Activated T-cell treated with anti-CD3 and anti-CD28 coated beads, Interleukin-2, amount 50 U/mL, for 24 hours (primary cell): ENCODE measurements around the gene DICER1.

ENCODE experiments used
- DNase-seq: peaks from one replicate; pipeline ENCODE4 v3.0.0-alpha.2; 2020
- H3K27ac Mint-ChIP-seq: 2 replicates; pipeline ENCODE4 v1.8.0; 2020; ENCODE audit warnings: mild to moderate bottlenecking, mixed read lengths
- H3K27me3 Mint-ChIP-seq: 2 replicates; pipeline ENCODE4 v1.8.0; 2020; ENCODE audit warnings: mixed read lengths
- H3K36me3 Mint-ChIP-seq: 2 replicates; pipeline ENCODE4 v1.8.0; 2020; ENCODE audit warnings: low read depth, mixed read lengths
- H3K4me1 Mint-ChIP-seq: 2 replicates; pipeline ENCODE4 v1.8.0; 2020; ENCODE audit warnings: low read depth, mixed read lengths
- H3K4me3 Mint-ChIP-seq: 2 replicates; pipeline ENCODE4 v1.8.0; 2020; ENCODE audit warnings: mild to moderate bottlenecking, moderate library complexity, mixed read lengths
- H3K9me3 Mint-ChIP-seq: 2 replicates; pipeline ENCODE4 v1.8.0; 2020; ENCODE audit warnings: mixed read lengths

DICER1 gene

GRCh38 chr14:95077345-95077744 is 80.0 kb downstream of the DICER1 start:
- Mint-ChIP-seq H3K27ac (no peak overlapping the region), H3K27me3 (peaks cover 19% of the 10 kb centered on the region), H3K4me1 (no peaks in the 10 kb centered on the region), H3K36me3 (no peaks in the 10 kb centered on the region), H3K4me3 (no peak overlapping the region), H3K9me3 (no peaks in the 10 kb centered on the region)
- DNase-seq: no peak

GRCh38 chr14:95075789-95076188 is 81.5 kb downstream of the DICER1 start:
- Mint-ChIP-seq H3K36me3 (no peaks in the 10 kb centered on the region), H3K27me3 (peaks cover 27% of the 10 kb centered on the region), H3K9me3 (no peaks in the 10 kb centered on the region), H3K27ac (no peak overlapping the region), H3K4me3 (no peak overlapping the region), H3K4me1 (no peaks in the 10 kb centered on the region)
- DNase-seq: no peak

GRCh38 chr14:95073947-95074346 is 83.4 kb downstream of the DICER1 start:
- DNase-seq: no peak
- no peak overlapping the region for H3K4me3 Mint-ChIP-seq
- no peak overlapping the region for H3K27ac Mint-ChIP-seq
- H3K4me1 Mint-ChIP-seq: no peaks in the 10 kb centered on the region
- H3K27me3 Mint-ChIP-seq: peaks cover 36% of the 10 kb centered on the region
- no peaks in the 10 kb centered on the region for H3K36me3 Mint-ChIP-seq
- H3K9me3 Mint-ChIP-seq: no peaks in the 10 kb centered on the region

- no peak overlapping the region for H3K4me3 Mint-ChIP-seq
- no peak for DNase-seq
- H3K4me1 Mint-ChIP-seq: no peaks in the 10 kb centered on the region
- no peaks in the 10 kb centered on the region for H3K9me3 Mint-ChIP-seq
- no peak overlapping the region for H3K27ac Mint-ChIP-seq
- peaks cover 48% of the 10 kb centered on the region for H3K27me3 Mint-ChIP-seq
- no peaks in the 10 kb centered on the region for H3K36me3 Mint-ChIP-seq
Measured at GRCh38 chr14:95072310-95072905, 84.9 kb downstream of the DICER1 start.

DNA sequence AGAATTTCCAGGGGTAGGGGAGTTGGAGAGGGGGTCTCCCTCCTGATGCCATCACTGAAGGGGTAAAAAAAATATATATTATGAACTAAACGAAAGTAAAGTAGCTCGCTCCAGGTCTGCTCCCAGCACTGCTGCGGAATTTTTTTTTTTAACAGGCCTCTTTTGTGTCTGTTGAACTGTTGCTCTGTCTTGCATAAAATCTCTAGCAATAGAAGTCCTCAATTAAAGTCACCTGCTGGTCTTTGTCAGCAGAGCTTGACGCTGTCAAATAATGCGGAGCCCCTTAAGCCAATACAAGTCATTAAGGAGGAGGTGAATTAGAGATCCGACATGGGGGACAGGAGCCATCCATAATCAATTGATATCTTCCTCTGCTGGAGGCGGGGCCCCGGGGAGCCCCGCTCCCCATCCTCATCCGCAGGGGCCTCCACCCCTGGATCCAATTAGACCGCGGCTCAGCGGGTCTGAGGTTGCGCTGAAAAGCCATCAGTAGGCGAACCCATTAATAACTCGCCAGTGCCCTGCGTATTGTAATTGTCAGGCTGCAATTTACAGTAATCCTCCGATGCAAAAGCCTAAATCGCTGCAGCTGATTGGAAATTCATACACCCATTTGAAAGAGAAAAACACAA is 85.6 kb downstream of the DICER1 start:
- Mint-ChIP-seq H3K27ac (no peak overlapping the region), H3K4me3 (no peak overlapping the region), H3K27me3 (peaks cover 48% of the 10 kb centered on the region), H3K36me3 (no peaks in the 10 kb centered on the region), H3K9me3 (no peaks in the 10 kb centered on the region), H3K4me1 (no peaks in the 10 kb centered on the region)
- no peak for DNase-seq

DNA sequence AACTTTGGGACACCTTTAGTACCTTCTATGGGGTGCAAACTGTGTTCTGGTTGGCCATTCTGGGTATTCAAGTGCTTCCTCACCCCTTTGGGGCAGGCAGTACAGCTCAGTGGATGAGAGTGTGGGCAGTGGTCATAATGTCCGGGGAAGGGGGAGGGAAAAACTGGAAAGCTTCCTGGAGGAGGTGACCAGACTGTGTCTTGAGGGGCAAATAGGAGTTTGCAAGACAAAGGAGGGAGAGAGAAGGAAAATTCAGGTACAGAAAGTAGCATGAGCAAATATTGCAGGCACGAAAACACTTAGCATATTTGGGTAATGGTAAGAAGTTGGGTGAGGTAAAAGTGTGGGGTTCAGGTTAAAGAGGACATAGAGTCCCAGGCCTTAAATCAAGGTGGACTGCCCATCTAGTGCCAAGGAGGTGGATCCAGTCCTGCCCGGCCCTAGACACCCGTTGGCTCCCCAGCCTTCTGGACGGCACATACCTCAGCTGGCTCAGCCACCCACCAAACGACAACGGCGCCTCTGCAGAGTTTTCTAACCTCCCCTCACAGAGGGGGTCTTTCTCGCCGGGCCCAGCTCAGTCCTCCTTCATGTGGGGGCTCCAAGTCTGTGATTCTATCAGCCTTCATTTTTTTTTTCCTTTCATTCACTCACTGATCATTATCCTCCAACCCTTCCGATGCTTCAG is 86.4 kb downstream of the DICER1 start:
- H3K4me3 Mint-ChIP-seq: no peak overlapping the region
- no peaks in the 10 kb centered on the region for H3K4me1 Mint-ChIP-seq
- no peak for DNase-seq
- no peaks in the 10 kb centered on the region for H3K36me3 Mint-ChIP-seq
- H3K27ac Mint-ChIP-seq: no peak overlapping the region
- H3K9me3 Mint-ChIP-seq: no peaks in the 10 kb centered on the region
- H3K27me3 Mint-ChIP-seq: peaks cover 39% of the 10 kb centered on the region

GRCh38 chr14:95069547-95069946 is 87.8 kb downstream of the DICER1 start:
- no peaks in the 10 kb centered on the region for H3K4me1 Mint-ChIP-seq
- peaks cover 34% of the 10 kb centered on the region for H3K27me3 Mint-ChIP-seq
- no peak overlapping the region for H3K27ac Mint-ChIP-seq
- H3K9me3 Mint-ChIP-seq: no peaks in the 10 kb centered on the region
- no peak overlapping the region for H3K4me3 Mint-ChIP-seq
- no peak for DNase-seq
- no peaks in the 10 kb centered on the region for H3K36me3 Mint-ChIP-seq

DNA sequence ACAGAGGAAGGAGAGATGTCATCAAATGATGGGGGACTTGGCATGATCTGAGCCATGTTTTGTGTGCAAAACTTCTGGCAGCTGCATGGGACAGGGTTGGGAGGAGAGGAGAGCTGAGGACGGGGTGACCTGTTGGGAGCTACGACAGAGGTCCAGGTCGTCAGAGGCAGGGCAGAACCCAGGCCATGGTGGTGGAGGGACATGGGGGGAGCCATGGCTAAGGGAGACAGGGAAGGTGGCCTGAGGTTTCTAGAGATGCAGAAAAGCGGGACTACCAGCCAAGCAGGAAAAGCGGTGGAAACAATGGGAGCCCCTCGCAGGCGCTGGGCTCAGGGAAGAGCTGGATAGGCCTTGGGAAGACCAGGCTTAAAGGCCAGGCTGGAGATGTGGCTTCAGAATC is 88.3 kb downstream of the DICER1 start:
- Mint-ChIP-seq H3K4me1 (no peaks in the 10 kb centered on the region), H3K27ac (no peak overlapping the region), H3K9me3 (no peaks in the 10 kb centered on the region), H3K27me3 (peaks cover 34% of the 10 kb centered on the region), H3K4me3 (no peak overlapping the region), H3K36me3 (no peaks in the 10 kb centered on the region)
- no peak for DNase-seq

GRCh38 chr14:95068521-95068920 is 88.8 kb downstream of the DICER1 start:
- Mint-ChIP-seq H3K36me3 (no peaks in the 10 kb centered on the region), H3K27ac (no peak overlapping the region), H3K9me3 (no peaks in the 10 kb centered on the region), H3K27me3 (peaks cover 34% of the 10 kb centered on the region), H3K4me1 (no peaks in the 10 kb centered on the region), H3K4me3 (no peak overlapping the region)
- no peak for DNase-seq

DNA sequence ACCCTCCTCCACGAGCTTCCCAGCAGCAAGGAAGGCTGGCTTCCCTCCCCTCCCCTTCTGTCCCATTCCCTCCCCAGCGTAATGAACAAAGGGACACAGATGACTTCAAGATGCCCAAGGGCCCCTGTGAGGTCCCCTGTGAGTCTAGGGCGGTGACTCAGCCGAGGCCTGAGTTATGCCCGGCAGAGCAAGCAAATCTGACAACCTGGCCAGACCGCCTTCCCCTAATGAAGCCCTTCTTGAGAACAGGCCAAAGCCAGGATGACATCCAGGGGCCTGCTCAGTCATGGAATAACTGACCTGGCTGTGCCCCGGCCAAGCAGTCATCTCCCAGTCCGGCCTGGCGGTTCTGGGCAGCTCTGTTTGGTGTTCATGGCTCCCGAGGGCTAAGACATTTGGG is 89.2 kb downstream of the DICER1 start:
- no peaks in the 10 kb centered on the region for H3K9me3 Mint-ChIP-seq
- H3K27me3 Mint-ChIP-seq: peaks cover 36% of the 10 kb centered on the region
- no peaks in the 10 kb centered on the region for H3K4me1 Mint-ChIP-seq
- no peak overlapping the region for H3K27ac Mint-ChIP-seq
- H3K4me3 Mint-ChIP-seq: no peak overlapping the region
- DNase-seq: no peak
- H3K36me3 Mint-ChIP-seq: no peaks in the 10 kb centered on the region

- no peak for DNase-seq
- Mint-ChIP-seq H3K36me3 (no peaks in the 10 kb centered on the region), H3K4me1 (no peaks in the 10 kb centered on the region), H3K9me3 (no peaks in the 10 kb centered on the region), H3K27ac (no peak overlapping the region), H3K4me3 (no peak overlapping the region), H3K27me3 (peaks cover 34% of the 10 kb centered on the region)
Measured at GRCh38 chr14:95067526-95067925, 89.8 kb downstream of the DICER1 start.

- Mint-ChIP-seq H3K36me3 (no peaks in the 10 kb centered on the region), H3K27ac (no peak overlapping the region), H3K9me3 (no peaks in the 10 kb centered on the region), H3K4me1 (no peaks in the 10 kb centered on the region), H3K4me3 (no peak overlapping the region), H3K27me3 (peaks cover 24% of the 10 kb centered on the region)
- DNase-seq: no peak
Measured at GRCh38 chr14:95066427-95066986, 90.8 kb downstream of the DICER1 start.

GRCh38 chr14:95065411-95065810 is 91.9 kb downstream of the DICER1 start:
- no peak for DNase-seq
- H3K27ac Mint-ChIP-seq: no peak overlapping the region
- no peaks in the 10 kb centered on the region for H3K9me3 Mint-ChIP-seq
- H3K36me3 Mint-ChIP-seq: no peaks in the 10 kb centered on the region
- no peaks in the 10 kb centered on the region for H3K4me1 Mint-ChIP-seq
- peaks cover 20% of the 10 kb centered on the region for H3K27me3 Mint-ChIP-seq
- no peak overlapping the region for H3K4me3 Mint-ChIP-seq

- Mint-ChIP-seq H3K4me1 (no peaks in the 10 kb centered on the region), H3K27me3 (peaks cover 18% of the 10 kb centered on the region), H3K9me3 (no peaks in the 10 kb centered on the region), H3K36me3 (no peaks in the 10 kb centered on the region), H3K27ac (no peak overlapping the region), H3K4me3 (no peak overlapping the region)
- no peak for DNase-seq
Measured at GRCh38 chr14:95064734-95065133, 92.6 kb downstream of the DICER1 start.

GRCh38 chr14:95064256-95064655 is 93.1 kb downstream of the DICER1 start:
- no peak overlapping the region for H3K4me3 Mint-ChIP-seq
- DNase-seq: no peak

More at GRCh38 chr14:95064256-95064655, 93.1 kb downstream of the DICER1 start:
- Mint-ChIP-seq H3K27me3 (peaks cover 18% of the 10 kb centered on the region), H3K27ac (no peak overlapping the region), H3K9me3 (no peaks in the 10 kb centered on the region), H3K36me3 (no peaks in the 10 kb centered on the region), H3K4me1 (peaks cover 2% of the 10 kb centered on the region)
